ENCODE data around the gene SGMS2.

- TF ChIP-seq CTCF (IDR thresholded peaks at IDR 0.05; ENCODE audit: low read length) (no peak), EZH2 (optimal IDR thresholded peaks at IDR 0.05; ENCODE audit: low read depth, low read length) (no peak)
These were observed 45.5 kb downstream of the SGMS2 start for GRCh38 chr4:107870236-107870635.
